Tibial artery (tissue), 4 donors: ENCODE measurements around the gene COL18A1.

Source experiments
- DNase-seq, 2 donors: peaks; one replicate each; pipeline ENCODE4 v3.0.0-alpha.2; 2019
- H3K27ac ChIP-seq, 2 donors: fragments of 200-600 bp; sonication (generic) in 1 of 2; 1 replicate in 1 of 2; 2 replicates in 1 of 2; pipeline ENCODE4 v1.5.1; 2018 to 2019; ENCODE audit warnings: mild to moderate bottlenecking in 1 of 2
- H3K27me3 ChIP-seq, 2 donors: fragments of 200-600 bp; sonication (generic) in 1 of 2; one replicate each; pipeline versions ENCODE4 v1.5.1 to v1.6.0; 2016 to 2019
- H3K36me3 ChIP-seq, 3 donors: fragments of 200-600 bp; sonication (generic) in 2 of 3; one replicate each; pipeline ENCODE4 v1.5.1; 2016 to 2019; ENCODE audit warnings: mild to moderate bottlenecking in 2 of 3
- H3K4me1 ChIP-seq, 4 donors: fragments of 200-600 bp; sonication (generic) in 2 of 4; 1 replicate in 3 of 4; 2 replicates in 1 of 4; pipeline ENCODE4 v1.5.1; 2016 to 2019
- H3K4me3 ChIP-seq, 2 donors: fragments of 200-600 bp; sonication (generic) in 1 of 2; 1 replicate in 1 of 2; 2 replicates in 1 of 2; pipeline ENCODE4 v1.5.1; 2018 to 2019; ENCODE audit warnings: mild to moderate bottlenecking in 2 of 2
- H3K9me3 ChIP-seq, 3 donors: fragments of 200-600 bp; sonication (generic) in 1 of 3; one replicate each; pipeline ENCODE4 v1.5.1; 2016 to 2019
- CTCF ChIP-seq, 2 experiments: fragments of 200-600 bp in 1 of 2; fragments of 450-650 bp in 1 of 2; IDR thresholded peaks; one replicate each; pipeline ENCODE4 v1.5.1; 2017 to 2019; ENCODE audit warnings: antibody characterized with exemption in 2 of 2, mild to moderate bottlenecking in 1 of 2, moderate library complexity in 1 of 2
- intact Hi-C: fragments of 100-400 bp; cut with DNase I; formaldehyde crosslinking; loops from one replicate; pipeline ENCODE4 v1.15.0; 2023; ENCODE audit warnings: low total_unique reads

Gene COL18A1

GRCh38 chr21:45414396-45415187, 9.6 kb downstream of the COL18A1 start:
- peak in 1 of 2 donors; percentile 59 for DNase-seq
- intact Hi-C loops = no loop called here
- no peak for TF ChIP-seq CTCF (IDR thresholded peaks at IDR 0.05)
- Histone ChIP-seq H3K9me3 (no peaks in the 10 kb centered on the region), H3K27me3 (no peaks in the 10 kb centered on the region), H3K27ac (peak overlapping the region; percentile 89 to 98), H3K36me3 (peaks cover 0 to 5% (median 0%) of the 10 kb centered on the region in 3 donors), H3K4me3 (no peak overlapping the region), H3K4me1 (peaks cover 0 to 100% (median 70%) of the 10 kb centered on the region in 4 donors)

DNA sequence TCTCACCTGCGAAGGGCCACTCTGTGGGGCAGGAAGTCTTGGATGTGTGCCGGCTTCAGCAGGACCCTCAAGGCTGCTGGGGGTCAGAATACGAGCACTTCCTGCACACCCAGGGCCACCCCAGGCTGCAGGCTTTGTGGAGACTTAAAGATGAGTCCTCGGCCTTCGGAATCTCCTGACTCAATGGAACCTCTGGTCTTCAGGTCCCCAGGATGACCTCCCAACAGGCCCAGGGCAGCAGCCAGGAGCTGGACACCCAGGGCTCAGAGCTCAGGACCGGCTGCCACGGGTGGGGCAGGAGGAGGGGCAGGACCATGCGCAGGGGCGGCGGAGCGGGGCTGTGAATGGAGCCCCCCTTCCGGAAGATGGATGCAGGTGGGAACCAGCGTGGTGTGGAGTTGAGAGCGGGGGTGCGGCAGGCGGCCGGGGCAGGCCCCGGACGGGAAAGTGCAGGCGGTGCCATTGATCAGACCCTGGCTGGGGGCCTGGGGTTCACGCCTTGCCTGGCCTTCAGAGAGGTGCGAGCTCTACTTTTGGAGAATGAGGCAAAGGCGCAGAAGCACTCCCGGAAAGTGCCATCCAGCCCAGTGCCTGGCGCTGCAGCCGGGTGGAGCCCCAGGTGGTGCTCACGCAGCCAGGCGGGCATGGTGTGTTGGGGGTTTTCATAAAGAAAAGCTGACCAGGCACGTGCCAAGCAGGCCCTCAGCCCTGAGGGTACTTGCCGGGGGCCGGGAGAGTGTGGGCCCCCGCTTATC, 10.4 kb downstream of the COL18A1 start:
- Histone ChIP-seq H3K27ac (peak overlapping the region; percentile 89 to 98), H3K36me3 (peaks cover 0 to 5% (median 0%) of the 10 kb centered on the region in 3 donors), H3K9me3 (no peaks in the 10 kb centered on the region), H3K27me3 (no peaks in the 10 kb centered on the region), H3K4me1 (peaks cover 0 to 100% (median 70%) of the 10 kb centered on the region in 4 donors), H3K4me3 (no peak overlapping the region)
- intact Hi-C loops = no loop called here
- DNase-seq = peak in 1 of 2 donors; percentile 64
- TF ChIP-seq CTCF (IDR thresholded peaks at IDR 0.05) = no peak

- no peaks in the 10 kb centered on the region for H3K9me3 ChIP-seq
- intact Hi-C loops = no loop called here
- no peak for TF ChIP-seq CTCF (IDR thresholded peaks at IDR 0.05)
- H3K4me1 ChIP-seq = peaks cover 0 to 100% (median 71%) of the 10 kb centered on the region in 4 donors
- H3K27ac ChIP-seq = peak overlapping the region; percentile 89 to 98
- DNase-seq = peak in 1 of 2 donors; percentile 67
- H3K36me3 ChIP-seq = peaks cover 0 to 5% (median 0%) of the 10 kb centered on the region in 3 donors
- H3K27me3 ChIP-seq = no peaks in the 10 kb centered on the region
- H3K4me3 ChIP-seq = peak overlapping the region in 1 of 2 donors; percentile 41
Observed at GRCh38 chr21:45415943-45416611, 11.1 kb downstream of the COL18A1 start.

DNA sequence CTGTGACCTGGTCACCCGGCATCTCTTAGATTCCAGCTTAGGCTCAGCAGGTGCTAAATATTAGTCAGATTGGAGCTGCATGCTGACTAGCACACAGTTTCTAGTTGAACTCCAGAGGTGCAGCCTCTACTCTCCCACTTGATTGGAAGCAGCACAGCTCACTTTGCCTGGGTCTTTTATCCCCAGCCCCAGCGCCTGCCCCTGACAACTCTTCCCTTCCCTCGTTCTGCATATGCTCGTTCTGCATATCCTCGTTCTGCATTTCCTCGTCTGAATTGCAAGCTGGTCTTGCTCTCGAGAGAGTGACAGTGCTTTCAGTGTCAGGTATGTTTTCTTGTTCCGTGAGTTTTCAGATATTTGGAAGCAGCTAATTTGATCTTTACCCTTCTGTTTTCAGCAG, 11.7 kb downstream of the COL18A1 start:
- Histone ChIP-seq H3K27ac (peak overlapping the region; percentile 89 to 98), H3K4me1 (peaks cover 0 to 100% (median 73%) of the 10 kb centered on the region in 4 donors)
- DNase-seq = no peak

More for the DNA sequence above, 11.7 kb downstream of the COL18A1 start:
- TF ChIP-seq CTCF (IDR thresholded peaks at IDR 0.05) = no peak
- H3K9me3 ChIP-seq = no peaks in the 10 kb centered on the region
- H3K4me3 ChIP-seq = peak overlapping the region; percentile 41 to 42
- H3K36me3 ChIP-seq = peaks cover 0 to 5% (median 0%) of the 10 kb centered on the region in 3 donors
- H3K27me3 ChIP-seq = no peaks in the 10 kb centered on the region
- intact Hi-C loops = no loop called here
